Stimulated activated CD8-positive, alpha-beta memory T cell treated with anti-CD3 and anti-CD28 coated beads, Interleukin-15, amount 100 ng/mL, for 4 hours (primary cell): ENCODE data around the gene NUDT12.

Source experiments
- DNase-seq, 2 donors: peaks; one replicate each; pipeline ENCODE4 v3.0.0-alpha.2; 2020; ENCODE audit warnings: low read depth in 2 of 2

Gene NUDT12

DNA sequence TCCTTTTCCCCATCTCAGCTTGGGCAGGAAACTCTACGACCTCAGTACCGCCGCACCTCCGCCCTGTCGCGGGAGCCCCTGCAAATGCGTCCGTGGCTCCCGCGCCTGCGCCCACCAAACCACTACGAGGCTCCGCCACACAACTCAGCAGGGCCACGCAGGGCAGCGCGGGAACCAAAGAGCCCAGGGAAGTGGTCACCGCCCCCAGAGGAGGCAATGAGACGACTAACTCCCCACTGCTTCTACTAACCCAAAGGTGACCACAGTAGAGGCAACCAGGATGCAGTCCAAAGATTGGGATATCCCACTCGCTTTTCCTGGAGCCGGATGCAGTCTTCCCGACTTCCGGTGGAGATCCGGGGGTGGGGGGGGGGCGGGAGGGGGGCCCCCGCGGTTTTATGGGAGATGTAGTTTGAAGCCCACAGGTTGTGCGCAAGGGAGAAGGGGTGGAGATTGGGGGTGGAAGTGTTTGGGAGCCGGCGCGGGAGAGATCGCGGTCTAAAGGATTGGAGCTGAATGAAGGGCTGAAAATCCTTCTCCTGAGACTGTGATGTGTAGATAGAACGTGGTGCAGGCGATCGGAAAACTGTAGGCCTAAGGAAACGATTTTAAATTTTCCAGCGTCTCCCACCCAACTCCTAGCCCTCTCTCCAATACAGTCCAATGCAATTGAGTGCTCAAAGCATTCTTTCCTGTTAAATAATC, at the start of gene NUDT12:
Gene NUDT12, minus strand, starts transcription at position 337 of the 705 bp plus-strand sequence. CDS start 2,541 bp downstream, outside the sequence.
- peak in 1 of 2 donors; percentile 6 for DNase-seq

DNA sequence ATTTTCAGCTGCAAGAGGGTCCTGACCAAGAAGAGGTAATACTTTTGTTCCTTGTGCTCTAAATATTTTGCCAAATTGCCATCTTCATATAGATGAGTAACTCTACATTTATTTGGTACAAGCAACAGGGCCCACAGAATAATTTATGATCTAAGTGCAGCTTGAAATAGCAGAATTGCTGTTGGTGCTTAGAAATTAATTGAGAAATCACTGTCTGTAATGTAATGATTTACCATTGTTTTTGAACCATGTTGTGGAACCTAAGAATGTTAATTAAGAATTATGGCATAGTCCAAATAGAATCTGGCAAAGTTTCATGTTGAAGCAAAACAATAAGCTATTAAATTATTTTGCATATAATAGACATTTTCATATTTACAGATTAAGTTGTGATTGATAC, 44.8 kb upstream of the NUDT12 start:
- no peak for DNase-seq

DNA sequence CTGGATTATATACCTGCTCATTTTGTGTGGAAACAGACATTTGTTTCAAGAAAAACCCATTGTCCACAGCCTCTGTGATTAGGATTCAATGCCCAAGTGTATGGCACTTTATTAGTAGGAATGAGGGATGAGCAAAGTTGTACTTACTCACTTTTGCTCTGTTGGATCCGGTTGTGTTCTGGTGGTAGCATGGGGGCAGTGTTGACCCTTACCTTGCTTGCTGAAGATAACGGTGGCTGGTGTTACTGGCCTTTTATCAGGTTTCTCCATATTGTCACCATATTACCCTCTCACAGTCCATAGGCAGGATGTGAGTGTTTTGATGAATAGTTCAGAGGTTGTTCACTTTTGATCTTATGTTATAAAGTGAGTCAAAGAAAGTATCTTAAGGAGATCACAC, 42.7 kb upstream of the NUDT12 start:
- no peak for DNase-seq

DNA sequence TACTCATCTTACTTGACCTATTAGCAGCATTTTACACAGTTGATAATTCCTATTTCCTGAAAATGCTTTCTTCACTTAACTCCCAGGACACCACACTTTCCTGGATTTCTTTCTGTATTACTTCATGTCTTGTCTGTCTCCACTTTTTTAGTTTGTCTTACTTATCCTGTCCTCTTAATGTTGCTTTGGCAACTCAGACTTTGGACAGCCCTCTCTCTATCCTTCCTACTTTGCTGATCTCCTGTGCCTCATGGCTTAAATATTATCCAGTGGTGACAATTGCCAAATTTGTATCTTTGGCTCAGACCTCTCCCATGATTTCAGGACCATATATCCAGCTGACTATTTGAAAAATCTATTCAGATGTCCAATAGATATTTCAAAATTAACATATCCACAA, 39.8 kb upstream of the NUDT12 start:
- DNase-seq, result no peak

DNA sequence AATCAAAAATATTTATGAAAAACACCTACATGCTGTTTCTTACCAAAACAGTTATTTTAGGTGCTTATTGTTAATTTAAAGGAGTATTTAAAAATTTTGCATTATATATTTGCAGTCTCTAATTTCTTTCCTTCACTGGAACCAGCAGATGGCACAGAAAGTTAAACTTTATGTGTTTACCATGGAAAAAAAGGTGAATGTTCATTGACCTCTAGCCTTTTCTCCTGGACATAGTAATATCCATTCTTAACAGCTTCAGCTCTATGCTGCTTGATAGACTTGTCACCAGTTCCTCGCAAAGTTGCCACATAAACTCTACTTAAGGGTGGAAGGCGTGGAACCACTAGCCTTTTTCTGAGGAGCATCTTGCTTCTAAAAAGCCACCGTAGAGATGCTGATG, 38.7 kb upstream of the NUDT12 start:
- no peak for DNase-seq

DNA sequence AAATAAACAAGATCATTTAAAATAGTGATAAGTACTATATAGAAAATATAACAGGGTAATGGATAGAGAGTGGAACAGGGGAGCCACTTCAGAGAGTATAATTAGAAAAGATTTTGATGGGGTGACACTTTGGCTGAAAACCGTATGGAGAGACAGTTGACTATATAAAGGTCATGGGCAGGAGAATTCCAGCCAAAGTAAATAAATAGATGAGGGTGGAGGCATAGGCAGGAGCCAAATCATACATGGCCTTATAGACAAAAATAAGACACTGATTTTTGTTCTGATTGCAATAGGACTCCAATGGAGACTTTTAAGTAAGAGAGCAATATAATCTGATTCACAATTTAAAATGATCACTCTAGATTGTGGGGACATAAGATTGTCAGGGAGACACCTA, 37.5 kb upstream of the NUDT12 start:
- no peak for DNase-seq

DNA sequence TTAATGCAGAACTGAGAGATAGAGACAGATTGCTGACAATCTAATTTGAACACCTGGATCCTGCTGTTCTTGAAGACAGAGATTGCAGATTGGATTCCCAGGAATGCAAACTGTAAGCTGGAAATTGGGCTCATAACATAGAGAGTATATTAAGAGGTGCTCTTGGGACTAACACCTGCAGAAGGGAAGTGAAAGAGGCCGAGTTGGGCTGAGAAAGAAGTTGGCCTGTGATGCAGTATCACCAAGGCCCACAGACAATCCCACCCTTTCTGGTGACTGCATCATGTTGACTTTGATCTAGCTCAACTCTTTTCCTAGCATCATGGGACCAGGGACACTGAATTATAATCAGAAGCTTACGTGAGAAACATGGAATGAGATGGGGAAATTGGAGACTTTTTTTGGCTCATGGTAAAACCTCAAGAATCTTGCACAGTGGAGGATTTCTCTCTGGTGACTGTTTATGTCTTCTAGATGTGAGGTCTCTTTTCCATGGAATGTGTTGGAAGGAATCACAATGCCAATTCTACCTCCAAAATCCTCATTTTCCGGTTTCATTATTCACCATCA, 36.5 kb upstream of the NUDT12 start:
- DNase-seq, result no peak

DNA sequence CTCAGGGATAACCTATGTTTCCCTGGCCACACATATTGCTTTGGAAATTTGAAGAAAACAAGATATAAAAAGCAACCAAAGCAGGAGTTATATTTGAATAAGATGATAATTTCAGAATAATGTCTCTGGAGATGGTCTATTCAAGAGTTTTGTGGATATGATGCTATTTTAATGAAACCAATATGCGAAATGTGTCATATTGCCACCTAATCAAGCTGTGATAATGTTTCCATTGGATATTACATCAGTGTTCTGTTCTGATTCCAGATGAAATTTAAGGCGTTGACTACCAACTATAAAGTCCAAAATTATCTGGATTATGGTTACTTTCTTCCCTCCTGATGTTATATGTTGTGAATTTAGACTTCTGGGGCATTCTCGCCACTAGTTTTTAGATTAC, 27.6 kb upstream of the NUDT12 start:
- no peak for DNase-seq

DNA sequence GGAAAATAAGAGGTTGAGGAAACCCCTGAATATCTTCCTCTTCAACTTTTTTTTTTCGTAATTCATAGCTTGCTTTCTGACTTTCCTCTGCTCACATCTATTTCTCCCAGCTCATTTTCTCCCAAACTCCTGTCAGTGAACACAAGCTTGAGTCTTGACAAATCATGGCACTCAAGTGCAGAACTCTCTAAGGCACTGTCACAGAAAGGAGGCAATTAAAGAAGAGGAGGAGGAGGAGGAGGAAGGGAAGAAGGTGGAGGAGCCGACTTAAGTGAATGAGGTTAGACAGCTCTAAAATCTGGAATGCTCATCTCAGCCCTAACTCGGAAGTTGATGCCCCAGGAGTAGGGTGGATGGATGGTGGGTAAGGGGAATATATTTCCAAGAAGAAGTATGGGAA, 27.2 kb upstream of the NUDT12 start:
- DNase-seq, result no peak

DNA sequence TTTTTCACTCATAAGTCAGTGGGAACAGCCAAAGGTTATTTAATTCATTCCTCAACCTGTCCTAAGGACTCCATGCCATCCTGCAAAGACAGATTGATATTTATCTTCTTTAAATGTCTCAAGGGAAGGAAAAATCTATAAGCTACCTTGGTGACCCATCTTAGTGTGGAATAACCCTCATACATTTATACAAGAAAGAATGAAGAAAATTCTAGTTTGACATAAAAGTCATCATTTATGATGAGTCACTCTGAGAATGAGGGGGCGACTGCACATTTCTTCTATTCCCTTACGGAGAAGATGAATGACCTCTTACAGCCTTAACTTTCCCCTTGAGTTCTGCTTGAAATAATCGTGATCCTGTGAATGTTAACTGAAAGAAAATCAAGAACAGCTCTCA, 26.8 kb upstream of the NUDT12 start:
- DNase-seq, result no peak

DNA sequence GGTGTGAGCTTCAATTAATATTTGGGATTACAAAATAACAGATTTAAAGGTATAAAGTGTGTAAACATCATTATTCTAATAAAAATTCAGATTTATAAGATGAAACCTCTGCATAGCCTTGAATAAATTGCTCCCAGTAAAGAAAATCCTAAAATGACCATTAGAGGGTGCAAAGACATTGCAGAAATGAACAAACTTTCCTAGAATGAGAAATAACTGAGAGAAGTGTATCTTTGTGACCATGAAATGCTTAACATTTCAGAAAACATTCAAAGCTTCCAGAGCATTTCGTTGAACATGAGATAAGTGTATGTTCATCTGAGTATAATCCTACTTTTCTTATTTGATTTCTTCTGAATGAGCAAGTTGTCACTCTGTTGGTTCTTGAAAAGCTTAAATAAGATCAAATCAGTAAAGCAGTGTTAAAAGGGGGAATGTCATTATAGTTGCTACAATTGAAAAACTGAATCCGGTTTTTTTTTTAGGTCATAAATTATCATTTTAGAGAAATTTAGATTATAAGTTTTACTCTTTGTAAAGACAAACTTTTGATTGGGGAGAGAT, 24.7 kb upstream of the NUDT12 start:
- no peak for DNase-seq

DNA sequence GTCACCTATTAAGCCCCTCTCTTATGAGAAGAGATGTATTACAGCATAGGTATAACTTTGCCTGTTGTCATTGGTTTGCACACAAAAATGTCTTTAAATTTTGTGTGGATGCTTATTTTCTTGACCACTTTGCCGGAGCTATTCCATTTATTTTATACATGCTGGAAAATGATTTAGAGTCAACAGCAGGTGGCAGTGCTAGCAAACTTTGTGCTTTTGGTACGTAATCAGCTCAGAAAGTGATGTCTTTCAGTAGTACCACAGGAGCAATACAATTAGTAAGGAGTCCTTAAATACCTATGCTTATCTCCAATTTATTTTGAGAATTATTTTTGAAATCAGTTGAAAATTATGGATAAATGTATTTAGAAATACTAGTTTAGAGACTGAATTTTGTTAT, 19.8 kb upstream of the NUDT12 start:
- no peak for DNase-seq

DNA sequence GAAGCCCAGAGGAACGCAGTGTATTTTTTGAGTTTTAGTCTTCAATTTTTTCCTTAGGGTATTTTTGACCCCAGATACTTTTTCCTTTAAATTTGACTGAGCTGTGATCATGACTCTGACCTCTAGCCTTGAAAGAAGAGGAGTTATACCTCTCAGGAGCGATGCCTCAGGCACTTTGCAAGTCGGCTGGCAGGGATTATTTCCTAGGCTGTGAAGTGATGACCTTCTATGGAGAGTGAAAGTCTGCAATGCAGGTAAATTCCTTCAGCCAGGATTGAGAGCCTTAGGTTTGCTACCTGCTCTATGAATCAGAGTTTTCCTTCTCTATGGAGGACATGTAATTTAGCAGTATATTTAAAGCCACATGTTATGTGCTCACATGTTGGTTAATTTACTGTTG, 10.8 kb upstream of the NUDT12 start:
- DNase-seq, result no peak

DNA sequence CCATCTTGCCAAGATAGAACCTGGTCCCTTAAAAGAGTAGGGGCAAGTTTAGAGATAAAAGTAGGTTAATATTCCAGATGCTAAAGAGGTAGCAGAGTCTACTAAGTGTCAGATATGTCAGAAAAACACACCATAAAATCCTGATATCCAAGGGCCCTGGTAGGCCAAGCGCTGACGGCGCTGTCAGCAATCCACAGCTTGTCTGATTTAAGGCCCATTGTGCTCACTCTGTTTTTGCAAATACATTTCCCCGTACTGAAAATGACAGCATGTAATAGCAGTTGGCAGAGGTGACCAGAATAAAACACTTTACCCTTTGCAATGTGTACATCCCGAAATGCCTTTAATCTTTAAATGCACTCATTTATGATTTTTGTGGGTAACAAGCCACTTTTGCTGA, 9.9 kb upstream of the NUDT12 start:
- no peak for DNase-seq

DNA sequence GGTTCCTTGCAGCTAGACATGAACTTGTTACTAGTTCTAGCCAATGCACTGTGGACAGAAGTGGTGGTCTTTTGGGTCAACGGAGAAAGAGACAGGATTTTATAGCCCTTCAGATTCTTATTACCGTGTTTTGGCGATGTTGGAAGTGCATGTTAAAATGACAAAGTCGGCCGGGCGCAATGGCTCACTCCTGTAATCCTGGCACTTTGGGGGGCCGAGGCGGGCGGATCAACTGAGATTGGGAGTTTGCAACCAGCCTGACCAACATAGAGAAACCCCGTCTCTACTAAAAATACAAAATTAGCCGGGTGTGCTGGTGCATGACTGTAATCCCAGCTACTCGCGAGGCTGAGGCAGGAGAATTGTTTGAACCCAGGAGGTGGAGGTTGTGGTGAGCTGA, 9.1 kb upstream of the NUDT12 start:
- DNase-seq, result no peak

DNA sequence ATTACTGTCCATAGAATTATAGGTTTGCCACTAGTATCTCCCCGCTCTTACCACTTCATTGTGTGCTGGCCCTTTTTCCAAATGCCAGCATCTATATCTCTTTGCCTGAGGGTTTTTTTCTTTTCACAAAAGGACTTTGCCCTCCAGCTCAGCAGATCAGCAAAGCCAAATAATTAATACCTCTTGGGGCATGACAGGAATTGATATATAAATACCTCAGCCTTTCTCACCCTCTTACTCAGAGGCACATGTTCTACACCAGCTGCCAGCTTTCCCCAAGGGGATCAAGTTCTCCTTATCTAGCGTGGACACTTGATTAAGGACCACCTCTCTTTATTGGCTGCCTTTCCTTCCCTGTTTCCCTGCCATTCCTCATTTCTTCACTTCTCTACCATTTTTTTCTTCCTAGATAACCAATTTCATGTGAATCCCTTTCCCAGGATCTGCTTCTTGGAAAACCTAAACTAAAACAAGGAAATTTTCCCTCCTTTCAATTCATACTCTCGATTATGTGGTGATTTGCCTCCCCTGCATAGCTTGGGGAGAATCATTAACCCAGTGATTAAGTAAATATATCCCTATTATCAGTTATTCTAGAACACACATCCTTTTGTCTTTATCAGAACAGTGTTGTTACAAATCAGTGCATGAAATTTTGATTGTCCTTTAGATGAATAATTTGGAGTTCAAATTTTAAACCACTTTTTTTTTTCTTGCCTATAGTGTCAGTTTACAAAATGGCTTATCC, 6.9 kb upstream of the NUDT12 start:
- DNase-seq, result no peak

DNA sequence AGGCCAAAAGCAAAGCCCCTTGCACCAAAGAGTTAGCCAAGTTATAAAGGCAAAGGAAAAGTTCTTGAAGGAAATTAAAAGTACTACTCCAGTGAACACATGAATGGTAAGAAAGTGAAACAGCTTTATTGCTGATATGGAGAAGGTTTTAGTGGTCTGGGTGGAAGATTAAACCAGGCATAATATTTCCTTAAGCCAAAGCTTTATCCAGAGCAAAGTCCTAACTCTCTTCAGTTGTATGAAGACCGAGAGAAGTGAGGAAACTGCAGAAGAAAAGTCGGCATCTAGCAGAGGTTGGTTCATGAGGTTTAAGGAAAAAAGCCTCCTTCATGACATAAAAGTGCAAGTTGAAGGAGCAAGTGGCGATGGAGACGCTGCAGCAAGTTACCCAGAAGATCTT, 3.1 kb upstream of the NUDT12 start:
- no peak for DNase-seq

DNA sequence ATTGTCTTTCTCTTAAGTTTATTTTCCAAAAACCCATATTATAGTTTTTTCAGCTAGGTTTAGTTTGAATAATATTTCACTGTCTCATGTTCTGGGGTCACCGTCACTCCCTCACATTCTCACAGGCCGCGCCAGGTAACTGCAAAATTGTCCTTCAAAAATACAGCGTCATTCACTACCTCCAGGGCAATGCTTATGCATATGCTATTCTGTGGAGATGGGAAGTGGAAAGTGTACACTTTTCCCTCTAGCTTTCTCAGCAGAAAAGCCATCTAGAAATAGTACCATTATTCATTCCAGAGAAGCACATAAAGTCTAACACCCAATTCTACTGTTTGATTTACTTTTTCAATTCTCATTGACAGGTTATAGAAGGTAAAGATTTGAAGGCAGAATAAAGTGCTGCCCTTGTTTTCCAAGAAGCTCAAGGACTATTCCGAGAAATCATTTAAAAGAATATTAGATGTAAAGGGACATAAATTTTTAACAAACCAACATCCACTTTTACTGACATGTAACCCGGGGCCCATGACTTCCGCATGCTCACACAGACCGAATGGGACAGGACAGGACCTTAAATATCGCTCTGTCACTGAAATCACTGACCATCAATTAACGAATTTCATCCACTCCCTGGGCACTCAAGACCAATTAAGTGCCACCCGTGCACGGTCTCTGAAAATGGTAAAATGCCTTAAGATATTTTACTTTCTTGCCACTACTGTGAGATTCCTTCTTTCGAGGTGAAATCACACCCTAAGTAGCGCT, 720 bp downstream of the NUDT12 start:
- DNase-seq, result no peak

DNA sequence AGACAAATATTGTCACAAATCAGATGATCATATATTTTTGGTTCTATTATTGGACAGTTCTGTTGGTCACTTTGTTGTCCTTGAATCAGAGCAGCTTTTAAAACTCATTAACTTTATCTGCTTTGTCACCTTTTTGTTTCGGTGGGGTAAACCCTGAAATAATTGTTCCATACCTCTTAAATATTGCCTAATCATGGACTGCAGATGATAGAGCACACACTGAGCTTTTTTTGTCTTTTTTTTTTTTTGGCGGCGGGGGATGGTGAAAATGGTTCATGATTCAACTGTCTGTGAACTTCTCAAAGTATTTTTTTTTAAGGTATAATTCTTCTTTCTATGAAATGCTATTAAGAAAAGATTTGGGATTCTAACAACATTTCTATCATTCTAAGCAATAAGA, 1.8 kb downstream of the NUDT12 start:
- DNase-seq, result no peak

DNA sequence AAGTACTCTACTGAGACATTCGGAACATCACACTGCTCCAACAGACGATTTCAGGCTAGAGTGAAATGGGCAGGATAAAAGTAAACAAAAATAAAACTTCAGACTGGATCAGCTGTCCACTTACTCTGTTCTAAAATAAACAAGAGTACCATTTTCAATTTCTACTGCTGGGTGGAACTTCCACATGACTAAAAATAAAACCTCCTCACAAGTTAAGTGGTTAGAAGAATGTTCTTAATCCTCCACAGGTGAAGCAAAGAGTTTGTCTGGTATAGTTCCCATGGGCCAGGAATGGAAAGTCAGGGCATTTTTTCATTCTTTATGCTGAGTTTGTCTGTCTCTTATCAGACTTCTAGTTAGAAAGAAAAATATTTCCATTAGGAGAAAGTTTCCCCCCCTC, 15.7 kb downstream of the NUDT12 start:
- DNase-seq, result no peak

DNA sequence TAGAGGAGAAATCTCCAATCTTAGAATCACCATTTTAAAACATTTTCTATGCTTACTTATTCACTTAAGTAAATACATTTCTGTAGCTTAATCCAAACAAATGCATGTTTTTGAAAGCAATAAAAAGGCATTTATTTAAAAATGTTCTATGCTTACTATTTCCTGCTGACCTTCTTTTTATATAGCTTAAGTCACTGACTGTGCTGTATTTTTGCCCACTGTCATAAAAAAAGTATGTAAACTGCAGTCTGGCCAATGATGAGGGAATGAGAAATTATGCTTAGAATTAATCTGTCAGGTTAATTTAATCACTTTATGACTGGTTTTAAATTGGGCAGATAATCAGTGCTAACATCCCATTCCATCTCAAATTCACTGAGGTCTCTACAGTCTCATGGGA, 20.1 kb downstream of the NUDT12 start:
- no peak for DNase-seq

DNA sequence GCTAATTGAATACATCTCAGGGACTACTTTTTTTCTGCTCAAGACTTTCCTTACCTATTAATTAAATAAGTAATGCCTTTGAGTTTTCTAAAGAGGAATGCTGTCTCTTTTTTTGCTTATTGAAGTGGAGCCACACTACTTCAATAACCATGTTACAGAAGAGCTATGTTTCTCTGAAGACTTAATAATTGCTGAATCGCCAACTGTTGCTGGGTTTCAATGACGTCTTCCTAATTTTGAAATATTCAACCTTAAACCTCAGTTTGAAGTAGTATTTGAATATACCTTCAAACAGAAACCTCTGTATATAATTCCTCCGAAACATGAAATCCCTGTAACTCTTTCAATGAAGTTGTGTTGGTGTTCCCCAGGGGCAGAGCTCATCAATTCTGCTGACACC, 21.0 kb downstream of the NUDT12 start:
- DNase-seq, result no peak
